HG03565 (cell line): ENCODE data around the gene KCNC3.

Source experiments
- ATAC-seq: cut with Tn5 transposase; IDR thresholded peaks from one replicate; pipeline ENCODE4 v1.9.1; 2021; ENCODE audit warnings: mild to moderate bottlenecking, moderate library complexity; ENCODE audit not compliant: unreplicated experiment

KCNC3 gene

DNA sequence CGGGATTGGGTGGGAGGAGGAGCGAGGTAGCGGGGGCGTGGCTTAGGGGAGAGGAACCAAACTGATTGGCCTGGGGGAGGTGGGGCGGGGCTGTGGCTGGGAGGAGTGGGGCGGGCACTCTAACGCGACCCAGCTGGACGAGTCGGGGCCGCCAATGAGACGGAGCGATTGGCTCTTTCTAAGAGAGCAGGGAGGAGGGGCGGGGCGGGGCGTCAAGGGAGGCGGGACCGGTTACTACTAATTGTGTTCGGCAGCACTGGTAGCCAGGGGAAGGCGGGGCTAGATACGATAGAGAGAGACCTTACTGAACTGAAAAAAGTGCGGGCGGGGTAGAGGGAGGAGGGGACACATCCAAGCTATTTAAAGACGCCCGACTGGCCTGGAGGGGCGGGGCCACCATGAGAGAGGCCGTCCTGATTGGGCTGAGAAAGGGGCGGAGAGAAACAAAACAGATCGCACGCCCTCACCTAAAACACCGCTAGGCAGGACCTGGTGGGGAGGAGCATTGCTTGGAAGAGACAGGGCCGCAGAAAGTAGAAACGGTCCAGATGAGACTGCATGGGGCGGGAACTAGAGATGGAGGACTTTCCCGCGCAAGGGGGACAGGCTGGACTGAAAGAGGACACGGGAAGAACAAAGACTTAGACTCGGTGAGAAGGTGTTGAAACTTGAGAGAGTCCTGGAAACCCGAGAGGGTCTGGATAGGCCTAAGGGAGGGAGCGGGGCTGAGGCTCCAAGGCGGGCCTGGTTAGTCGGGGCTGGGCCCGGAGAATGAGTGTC, at the start of gene KCNC3:
Gene KCNC3, minus strand, starts transcription at position 232 of the 780 bp plus-strand sequence. CDS start 295 bp downstream, outside the sequence.
- peak; percentile 34 for ATAC-seq

DNA sequence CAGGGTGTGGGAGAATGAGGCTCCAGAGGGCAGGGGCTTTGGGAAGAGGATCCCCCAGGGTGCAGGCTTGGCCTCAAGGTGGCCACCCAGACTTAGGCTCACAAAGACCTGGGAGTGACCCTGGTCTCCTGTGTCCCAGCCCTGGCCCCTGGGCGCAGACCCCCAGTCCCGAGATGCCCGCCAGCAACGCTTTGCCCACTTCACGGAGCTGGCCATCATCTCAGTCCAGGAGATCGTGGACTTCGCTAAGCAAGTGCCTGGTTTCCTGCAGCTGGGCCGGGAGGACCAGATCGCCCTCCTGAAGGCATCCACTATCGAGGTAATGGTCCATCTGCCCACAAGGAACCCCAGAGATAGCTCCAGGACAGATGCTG, 49.7 kb upstream of the KCNC3 start:
- no peak for ATAC-seq

DNA sequence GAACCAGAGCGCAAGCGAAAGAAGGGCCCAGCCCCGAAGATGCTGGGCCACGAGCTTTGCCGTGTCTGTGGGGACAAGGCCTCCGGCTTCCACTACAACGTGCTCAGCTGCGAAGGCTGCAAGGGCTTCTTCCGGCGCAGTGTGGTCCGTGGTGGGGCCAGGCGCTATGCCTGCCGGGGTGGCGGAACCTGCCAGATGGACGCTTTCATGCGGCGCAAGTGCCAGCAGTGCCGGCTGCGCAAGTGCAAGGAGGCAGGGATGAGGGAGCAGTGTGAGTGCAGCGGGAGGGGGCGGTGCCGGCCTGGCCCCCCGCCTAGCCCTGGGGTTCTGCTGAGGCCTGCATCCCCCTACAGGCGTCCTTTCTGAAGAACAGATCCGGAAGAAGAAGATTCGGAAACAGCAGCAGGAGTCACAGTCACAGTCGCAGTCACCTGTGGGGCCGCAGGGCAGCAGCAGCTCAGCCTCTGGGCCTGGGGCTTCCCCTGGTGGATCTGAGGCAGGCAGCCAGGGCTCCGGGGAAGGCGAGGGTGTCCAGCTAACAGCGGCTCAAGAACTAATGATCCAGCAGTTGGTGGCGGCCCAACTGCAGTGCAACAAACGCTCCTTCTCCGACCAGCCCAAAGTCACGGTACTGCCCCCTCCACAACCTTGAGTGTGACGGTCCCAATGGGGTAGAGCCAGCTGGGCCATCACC, 49.1 kb upstream of the KCNC3 start:
- no peak for ATAC-seq

DNA sequence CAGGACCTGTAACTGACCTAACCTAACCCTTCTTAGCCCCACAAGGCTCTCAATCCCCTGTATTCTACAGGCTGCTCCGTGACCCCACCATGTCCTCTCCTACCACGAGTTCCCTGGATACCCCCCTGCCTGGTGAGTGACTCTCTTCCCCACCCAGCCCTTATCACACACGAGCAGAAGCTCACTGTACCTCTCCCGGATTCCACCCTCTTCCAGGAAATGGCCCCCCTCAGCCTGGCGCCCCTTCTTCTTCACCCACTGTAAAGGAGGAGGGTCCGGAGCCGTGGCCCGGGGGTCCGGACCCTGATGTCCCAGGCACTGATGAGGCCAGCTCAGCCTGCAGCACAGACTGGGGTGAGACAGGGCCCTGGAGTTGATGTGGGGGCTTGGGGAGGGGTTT, 48.3 kb upstream of the KCNC3 start:
- no peak for ATAC-seq

DNA sequence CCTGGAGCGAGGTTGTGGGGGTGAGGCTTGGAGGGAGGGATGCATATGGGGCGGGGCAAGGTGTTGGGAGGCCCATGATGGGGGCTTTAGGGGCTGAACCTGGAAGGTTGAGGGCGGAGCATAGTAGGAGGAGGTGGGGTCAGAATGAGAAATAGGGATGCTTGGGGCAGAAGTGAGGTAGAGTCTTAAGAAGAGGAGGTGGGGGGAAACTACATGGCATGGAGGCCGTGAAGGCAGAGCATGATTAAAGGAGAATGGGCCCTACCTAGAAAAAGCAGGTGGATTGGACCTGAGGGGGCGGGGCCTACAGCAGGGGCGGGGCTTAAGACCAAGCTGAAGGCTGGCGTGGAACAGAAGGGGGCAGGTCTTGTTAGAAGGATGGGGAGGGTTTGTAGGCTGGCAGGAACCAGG, 47.9 kb upstream of the KCNC3 start:
- ATAC-seq = no peak

DNA sequence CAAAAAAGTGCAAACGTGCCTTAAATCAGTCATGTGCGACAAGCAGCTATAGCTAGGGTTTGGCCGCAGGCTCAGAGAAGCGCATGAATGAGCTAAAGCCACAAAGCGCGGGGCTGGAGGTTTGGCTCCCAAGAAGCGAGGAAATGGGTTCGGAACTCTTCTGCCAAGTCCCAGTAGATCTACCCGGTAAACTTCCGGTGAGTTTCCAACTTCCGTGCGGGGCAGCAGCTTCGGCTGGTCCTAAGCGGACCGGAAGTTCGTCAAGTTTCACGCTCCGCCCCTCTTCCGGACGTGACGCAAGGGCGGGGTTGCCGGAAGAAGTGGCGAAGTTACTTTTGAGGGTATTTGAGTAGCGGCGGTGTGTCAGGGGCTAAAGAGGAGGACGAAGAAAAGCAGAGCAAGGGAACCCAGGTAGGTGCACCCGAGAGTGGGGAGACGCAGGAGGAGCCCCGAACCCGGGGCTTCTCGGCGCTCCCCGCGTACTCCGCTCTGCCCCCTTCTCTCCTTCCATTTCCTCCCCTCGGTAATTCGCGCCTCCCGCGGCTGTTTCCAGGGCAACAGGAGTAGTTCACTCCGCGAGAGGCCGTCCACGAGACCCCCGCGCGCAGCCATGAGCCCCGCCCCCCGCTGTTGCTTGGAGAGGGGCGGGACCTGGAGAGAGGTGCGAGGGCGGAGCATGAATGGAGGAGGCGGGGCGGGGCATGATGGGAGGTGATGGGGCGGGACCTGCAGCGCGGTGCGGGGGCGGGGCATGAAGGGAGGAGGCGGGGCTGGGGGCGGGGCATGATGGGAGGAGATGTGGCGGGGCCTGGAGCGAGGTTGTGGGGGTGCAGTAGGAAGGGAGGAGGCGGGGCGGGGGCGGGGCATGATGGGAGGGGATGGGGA, 47.2 kb upstream of the KCNC3 start, which contains the start of gene NR1H2:
Gene NR1H2, plus strand, starts transcription at position 292 of the 885 bp plus-strand sequence. CDS start 1,149 bp downstream, outside the sequence.
- ATAC-seq = peak; percentile 73

DNA sequence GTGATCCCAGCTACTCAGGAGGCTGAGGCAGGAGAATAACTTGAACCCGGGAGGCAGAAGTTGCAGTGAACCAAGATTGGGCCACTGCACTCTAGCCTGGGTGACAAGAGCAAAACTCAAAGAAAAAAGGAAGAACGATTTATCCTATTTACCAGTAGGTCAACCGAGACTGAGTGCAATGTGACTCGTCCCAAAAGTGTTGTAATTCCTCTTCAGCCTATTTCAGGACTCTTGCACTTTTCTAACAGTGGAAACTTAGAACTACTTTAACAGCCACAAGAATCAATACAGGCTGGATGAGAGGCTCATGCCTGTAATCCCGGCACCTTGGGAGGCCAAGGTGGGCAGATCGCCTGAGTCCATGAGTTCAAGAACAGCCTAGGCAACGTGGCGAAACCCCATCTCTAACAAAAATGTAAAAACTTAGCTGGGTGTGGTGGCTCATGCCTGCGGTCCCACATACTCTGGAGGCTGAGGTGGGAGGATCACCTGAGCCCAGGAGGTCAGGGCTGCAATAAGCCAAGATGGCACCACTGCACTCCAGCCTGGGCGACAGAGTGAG, 42.8 kb upstream of the KCNC3 start:
- no peak for ATAC-seq

DNA sequence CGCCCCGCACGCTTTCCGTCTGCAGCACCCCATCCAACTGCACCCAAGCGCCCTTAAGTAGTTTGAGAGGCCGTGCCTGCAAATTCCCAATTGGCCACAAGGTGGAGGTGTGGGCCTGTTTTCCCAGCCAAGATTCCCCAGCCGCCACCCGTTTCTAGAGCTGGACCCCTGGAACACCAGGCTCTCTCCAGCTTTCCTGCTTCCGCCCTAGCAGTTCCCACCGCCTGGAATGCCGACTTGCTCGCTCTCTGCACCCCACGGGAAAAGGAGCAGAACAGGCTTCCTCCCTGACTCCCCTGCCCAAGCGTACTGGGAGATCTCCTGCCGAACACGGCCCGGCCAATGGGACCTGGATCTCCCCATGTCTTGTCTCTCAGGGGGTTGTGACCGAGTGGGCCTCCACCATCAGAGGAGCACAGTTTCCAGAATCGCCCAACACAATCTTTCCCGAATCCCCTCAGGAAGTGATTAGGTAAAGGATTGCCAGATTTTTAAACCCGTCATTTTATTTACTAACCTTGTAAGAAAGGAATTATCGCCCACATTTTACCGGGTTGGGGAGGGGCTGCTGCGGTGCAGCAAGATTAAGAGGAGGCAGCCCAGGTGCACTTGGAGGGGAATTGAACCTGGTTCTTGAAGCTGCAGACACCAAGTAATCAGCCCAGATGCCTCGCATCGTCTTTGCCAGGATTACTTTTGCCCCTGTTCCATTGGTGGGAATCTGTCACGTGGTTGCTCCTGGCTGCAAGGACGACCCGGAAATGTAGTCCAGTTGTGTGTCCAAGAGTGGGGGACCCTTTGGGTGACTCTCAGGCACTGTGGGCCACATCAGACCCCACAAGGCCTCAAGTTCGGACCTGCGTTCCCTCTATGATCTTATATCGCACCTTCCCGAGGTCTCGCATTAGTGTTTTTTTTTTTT, 39.7 kb upstream of the KCNC3 start:
- no peak for ATAC-seq

DNA sequence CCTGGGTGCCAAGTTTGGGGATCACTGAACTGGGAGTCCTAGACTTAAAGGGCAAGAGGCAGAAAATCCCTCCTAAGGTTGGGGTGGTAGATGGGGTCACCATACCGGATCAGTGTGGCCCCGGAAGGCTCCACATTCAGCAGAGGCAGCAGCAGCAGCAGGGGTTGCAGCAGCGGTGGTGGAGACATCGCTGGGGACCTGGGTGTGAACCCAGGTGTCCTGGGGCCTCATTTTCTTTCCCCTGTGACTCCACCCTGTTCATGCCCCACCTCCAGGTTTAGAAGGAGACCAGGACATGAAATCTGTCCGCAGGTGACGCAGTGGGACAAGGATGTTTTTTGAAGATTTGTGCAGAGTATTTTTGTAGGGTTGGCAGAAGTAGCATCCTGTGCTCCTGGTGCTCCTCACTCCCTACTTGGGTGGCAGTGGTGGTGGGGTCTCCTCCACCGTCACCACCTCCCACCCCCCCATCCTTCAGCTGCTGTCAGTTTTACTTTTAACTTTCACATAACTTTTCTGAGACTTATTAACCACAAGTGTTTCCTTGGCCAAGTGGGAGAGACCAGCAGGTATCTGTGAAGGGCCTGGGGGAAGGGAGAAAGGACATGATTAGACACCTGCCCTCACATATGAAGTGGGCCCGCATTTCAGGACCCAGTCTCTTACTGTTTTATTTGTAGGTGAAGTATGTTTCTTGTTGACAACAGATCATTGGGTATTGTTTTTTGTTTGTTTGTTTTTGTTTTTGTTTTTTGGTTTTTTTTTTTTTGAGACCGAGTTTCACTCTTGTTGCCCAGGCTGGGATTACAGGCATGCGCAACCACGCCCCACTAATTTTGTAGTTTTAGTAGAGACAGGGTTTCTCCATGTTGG, 36.5 kb upstream of the KCNC3 start, which contains the start of gene NAPSA:
Gene NAPSA, minus strand, starts transcription at position 206 of the 873 bp plus-strand sequence. Its CDS starts 18 bp downstream, at position 188.
- ATAC-seq = no peak

DNA sequence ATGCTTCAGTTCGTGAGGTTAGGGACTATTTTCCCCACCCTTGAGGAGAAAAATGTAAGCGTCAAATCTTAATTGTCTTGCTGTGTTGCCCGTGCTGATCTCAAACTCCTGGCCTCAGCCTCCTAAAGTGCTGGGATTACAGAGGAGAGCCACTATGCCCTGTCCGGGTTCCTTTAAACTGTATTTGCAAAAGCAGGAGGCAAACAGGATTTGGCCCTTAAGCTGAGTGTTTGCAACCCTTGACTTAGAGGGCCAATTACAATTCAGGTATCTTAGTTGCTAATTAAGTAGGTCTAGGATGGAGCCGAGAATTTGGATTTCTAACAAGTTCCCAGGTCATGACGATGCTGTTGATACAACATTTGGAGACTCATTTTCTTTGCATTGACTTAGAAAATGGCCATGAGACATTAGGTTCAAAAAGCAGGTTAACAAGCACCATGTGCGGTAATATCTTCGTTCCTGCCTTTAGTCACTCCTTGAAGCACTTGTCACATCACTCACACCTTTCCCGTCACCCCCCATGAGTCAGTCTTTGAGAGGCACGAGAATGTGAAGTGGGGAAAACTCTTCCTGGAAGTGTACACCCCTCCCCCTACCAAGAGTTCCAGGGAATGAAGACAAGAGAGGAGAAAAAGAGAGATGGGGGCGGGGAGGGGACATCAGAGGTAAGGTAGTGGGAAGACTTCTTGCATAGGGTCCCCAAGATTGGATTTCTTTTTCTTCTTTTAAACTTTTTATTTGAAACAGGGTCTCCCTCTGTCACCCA, 33.7 kb upstream of the KCNC3 start:
- no peak for ATAC-seq

DNA sequence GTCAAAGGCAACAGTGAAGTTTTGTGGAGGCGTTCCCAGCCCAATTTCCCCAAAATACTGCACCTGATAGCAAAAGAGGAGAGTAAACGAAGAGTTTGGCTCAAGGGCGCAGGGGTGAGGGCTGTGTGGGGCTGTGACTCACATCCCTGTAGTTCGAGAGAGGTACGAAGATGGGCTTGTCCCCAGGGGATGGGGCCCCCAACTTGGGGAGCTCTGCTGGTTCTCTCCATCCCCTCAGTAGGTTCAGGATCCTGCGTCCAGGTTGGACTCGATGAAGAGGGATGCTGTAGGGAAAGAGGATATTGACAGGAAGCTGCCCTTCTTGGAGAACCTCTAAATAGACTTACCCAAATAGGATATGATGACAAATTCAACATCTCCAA, 32.8 kb upstream of the KCNC3 start:
- no peak for ATAC-seq

DNA sequence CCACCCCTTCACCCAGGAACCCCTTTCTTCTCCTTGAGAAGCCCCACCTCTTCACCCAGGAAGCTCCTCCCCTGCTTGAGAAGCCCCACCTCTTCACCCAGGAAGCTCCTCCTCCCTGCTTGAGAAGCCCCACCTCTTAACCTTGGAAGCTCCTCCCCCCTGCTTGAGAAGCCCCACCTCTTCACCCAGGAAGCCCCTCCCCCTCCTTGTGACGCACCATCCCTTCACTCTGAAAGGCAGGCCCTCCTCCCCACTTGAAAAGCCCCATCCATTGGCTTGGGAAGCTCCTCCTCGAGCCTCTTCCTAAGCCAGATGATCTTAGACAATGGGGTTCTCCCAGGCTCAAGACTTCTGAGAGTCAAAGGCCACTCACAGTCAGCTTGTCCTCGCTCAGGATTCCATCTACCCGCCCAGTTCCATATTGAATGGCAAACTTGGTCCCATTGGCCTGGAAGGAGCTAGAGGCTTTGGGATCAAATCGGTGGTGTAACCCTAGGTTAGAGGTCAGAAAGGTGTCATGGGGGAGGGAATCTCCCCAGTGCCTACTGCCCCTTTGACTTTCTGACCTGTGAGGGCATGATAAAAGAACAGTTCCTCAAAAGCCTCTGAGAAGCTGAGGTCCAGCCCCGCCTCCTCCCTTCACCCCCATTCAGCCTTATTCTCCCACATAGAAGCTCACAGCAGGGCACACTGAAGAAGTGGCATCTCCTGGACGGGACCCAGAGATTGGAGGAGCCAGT, 32.3 kb upstream of the KCNC3 start:
- ATAC-seq = no peak

DNA sequence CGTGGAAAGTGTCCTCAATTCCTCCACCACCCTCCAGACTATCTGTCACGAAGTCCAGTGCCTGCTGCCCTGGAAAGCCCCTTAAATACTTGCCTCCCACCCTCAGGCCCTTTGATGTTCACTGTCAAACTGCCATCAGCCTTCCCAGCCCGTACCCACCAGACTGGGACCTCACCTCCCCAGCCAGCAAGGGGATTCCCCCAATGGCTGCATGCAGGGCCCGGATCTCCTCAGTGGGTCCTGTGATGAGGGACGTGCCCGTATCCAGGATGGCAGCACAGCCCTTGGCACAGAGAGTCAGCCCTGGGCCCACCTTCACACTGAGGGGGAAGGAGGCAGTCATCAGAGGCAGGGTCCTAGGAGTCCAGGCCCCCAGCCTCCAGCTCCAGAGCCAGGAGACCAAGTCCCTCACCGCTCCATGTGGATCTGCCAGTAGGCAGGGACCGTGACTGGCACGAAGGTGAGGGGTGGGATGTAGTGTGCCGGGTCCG, 30.2 kb upstream of the KCNC3 start:
- no peak for ATAC-seq

DNA sequence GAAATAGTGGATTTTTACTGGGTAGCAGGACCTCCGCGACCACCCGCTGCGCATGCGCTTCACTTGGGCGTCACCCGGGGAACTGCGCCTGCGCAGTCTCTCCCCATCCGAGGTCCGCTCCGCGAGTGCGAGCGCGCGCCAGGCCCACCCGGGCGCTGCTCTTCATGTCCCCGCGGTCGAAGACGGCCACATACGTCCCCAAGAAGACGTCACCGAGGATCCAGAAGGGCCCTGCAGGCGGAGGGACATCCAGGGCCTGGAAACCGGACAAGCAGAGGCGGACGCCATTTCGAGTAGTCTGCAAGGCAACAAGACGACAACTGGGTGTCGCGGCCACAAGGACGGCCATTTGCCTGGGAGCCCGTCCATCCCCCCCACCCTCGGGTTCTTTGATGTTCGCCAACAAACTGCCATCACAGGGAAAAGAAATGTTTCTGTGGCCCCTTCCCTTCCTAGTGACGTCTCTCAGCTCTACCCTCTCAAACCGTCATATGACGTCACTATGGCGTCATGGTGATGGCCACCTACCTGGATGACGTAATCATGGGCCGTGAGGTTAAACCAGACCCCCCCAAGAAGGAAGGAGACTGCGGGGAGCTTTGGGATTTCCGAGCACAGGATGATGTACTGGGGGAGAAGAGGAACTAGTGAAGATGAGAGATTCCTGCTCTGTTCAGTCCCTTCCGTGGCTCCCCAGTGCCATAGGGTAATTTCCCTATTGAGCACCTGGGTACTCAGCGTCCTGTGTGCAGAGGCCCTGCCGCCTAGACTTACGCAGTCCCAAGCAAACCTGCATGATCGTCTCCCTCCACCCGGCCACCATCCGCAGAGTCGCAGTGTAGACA, 29.5 kb upstream of the KCNC3 start:
- no peak for ATAC-seq

DNA sequence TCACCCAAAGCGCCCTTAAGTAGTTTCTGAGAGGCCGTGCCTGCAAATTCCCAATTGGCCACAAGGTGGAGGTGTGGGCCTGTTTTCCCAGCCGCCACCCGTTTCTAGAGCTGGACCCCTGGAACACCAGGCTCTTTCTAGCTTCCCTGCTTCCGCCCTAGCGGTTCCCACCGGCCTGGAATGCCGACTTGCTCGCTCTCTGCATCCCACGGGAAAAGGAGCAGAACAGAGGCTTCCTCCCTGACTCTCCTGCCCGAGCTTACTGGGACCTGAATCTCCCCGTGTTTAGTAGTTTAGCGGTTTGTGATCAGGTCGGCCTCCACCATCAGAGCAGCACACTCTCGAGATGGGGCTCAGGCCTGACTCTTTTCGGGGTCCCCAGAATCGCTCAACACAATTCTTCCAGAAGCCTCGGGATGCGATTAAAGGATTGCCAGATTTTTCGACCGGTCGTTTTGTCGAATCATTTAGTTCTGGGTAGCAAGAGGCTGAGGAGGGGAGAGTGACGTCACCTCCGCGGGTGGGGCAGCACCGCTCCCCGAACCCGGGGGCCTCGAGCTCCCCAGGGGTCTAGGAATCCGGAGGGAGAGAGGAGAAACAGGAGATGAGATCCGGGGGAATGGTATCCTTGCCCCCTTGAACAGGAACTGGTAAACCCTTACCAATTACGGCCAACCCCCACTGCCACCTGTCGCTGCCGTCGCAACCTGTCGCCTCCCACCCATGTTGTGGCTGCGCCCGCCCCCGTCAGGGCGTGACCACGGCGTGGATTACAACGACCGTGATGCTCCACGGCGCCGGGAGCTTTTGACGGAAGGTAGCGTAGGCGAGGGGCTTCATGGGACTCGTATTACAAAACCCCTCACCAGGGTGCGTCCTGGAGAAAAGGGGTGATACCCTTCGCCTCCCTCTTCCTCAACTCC, 28.3 kb upstream of the KCNC3 start:
- peak; percentile 43 for ATAC-seq
